ENCODE measurements around the gene MLXIP.

DNA sequence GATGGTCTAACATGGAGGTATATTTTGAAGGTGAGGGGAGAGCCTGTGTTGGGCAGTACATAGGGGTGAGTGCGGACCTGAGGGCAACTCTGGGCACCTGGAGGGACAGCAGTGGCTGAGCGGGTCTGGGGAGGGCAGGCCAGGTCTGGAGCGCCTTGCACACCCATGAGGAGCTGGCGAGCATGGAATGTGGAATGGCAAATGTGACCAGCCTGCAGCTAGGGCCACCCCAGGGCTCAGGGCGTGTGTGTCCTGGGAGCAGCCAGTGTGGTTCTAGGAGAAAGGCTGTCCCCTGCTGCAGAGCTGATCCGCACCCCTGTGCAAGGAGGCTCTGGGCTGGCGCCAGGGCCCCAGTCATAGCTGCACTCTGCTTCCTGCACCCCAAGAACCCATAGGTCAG is 32.4 kb upstream of the MLXIP start:
- TF ChIP-seq, protein P1, sequence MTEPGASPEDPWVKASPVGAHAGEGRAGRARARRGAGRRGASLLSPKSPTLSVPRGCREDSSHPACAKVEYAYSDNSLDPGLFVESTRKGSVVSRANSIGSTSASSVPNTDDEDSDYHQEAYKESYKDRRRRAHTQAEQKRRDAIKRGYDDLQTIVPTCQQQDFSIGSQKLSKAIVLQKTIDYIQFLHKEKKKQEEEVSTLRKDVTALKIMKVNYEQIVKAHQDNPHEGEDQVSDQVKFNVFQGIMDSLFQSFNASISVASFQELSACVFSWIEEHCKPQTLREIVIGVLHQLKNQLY (CRISPR knock-in tag; IDR thresholded peaks at IDR 0.05), result no peak
- no peak for TF ChIP-seq EP300 (IDR thresholded peaks at IDR 0.05; ENCODE audit: low read depth in 2 of 2, low read length in 2 of 2)
- no peak for TF ChIP-seq EP300 (CRISPR knock-in tag; IDR thresholded peaks at IDR 0.05; ENCODE audit: borderline replicate concordance)
- no peak for TF ChIP-seq CBX2 (IDR thresholded peaks at IDR 0.05; ENCODE audit: low read depth, low read length)
- TF ChIP-seq CBX2 (CRISPR knock-in tag; IDR thresholded peaks at IDR 0.05; ENCODE audit: low read depth), result no peak
- TF ChIP-seq, protein P2, sequence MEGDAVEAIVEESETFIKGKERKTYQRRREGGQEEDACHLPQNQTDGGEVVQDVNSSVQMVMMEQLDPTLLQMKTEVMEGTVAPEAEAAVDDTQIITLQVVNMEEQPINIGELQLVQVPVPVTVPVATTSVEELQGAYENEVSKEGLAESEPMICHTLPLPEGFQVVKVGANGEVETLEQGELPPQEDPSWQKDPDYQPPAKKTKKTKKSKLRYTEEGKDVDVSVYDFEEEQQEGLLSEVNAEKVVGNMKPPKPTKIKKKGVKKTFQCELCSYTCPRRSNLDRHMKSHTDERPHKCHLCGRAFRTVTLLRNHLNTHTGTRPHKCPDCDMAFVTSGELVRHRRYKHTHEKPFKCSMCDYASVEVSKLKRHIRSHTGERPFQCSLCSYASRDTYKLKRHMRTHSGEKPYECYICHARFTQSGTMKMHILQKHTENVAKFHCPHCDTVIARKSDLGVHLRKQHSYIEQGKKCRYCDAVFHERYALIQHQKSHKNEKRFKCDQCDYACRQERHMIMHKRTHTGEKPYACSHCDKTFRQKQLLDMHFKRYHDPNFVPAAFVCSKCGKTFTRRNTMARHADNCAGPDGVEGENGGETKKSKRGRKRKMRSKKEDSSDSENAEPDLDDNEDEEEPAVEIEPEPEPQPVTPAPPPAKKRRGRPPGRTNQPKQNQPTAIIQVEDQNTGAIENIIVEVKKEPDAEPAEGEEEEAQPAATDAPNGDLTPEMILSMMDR (CRISPR knock-in tag; IDR thresholded peaks at IDR 0.05), result no peak
- TF ChIP-seq ZNF430 (CRISPR knock-in tag; IDR thresholded peaks at IDR 0.05), result no peak
- TF ChIP-seq ESRRA (CRISPR knock-in tag; IDR thresholded peaks at IDR 0.05; ENCODE audit: low read depth), result no peak
- TF ChIP-seq, protein P3, sequence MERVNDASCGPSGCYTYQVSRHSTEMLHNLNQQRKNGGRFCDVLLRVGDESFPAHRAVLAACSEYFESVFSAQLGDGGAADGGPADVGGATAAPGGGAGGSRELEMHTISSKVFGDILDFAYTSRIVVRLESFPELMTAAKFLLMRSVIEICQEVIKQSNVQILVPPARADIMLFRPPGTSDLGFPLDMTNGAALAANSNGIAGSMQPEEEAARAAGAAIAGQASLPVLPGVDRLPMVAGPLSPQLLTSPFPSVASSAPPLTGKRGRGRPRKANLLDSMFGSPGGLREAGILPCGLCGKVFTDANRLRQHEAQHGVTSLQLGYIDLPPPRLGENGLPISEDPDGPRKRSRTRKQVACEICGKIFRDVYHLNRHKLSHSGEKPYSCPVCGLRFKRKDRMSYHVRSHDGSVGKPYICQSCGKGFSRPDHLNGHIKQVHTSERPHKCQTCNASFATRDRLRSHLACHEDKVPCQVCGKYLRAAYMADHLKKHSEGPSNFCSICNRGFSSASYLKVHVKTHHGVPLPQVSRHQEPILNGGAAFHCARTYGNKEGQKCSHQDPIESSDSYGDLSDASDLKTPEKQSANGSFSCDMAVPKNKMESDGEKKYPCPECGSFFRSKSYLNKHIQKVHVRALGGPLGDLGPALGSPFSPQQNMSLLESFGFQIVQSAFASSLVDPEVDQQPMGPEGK (CRISPR knock-in tag; IDR thresholded peaks at IDR 0.05), result no peak
- no peak for TF ChIP-seq ZNF605 (CRISPR knock-in tag; IDR thresholded peaks at IDR 0.05)
- TF ChIP-seq POLR2AphosphoS5 (IDR thresholded peaks at IDR 0.05; ENCODE audit: low read depth, low read length), result no peak
- TF ChIP-seq, protein P4, sequence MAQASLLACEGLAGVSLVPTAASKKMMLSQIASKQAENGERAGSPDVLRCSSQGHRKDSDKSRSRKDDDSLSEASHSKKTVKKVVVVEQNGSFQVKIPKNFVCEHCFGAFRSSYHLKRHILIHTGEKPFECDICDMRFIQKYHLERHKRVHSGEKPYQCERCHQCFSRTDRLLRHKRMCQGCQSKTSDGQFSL (CRISPR knock-in tag; IDR thresholded peaks at IDR 0.05), result no peak
- TF ChIP-seq, protein P5, sequence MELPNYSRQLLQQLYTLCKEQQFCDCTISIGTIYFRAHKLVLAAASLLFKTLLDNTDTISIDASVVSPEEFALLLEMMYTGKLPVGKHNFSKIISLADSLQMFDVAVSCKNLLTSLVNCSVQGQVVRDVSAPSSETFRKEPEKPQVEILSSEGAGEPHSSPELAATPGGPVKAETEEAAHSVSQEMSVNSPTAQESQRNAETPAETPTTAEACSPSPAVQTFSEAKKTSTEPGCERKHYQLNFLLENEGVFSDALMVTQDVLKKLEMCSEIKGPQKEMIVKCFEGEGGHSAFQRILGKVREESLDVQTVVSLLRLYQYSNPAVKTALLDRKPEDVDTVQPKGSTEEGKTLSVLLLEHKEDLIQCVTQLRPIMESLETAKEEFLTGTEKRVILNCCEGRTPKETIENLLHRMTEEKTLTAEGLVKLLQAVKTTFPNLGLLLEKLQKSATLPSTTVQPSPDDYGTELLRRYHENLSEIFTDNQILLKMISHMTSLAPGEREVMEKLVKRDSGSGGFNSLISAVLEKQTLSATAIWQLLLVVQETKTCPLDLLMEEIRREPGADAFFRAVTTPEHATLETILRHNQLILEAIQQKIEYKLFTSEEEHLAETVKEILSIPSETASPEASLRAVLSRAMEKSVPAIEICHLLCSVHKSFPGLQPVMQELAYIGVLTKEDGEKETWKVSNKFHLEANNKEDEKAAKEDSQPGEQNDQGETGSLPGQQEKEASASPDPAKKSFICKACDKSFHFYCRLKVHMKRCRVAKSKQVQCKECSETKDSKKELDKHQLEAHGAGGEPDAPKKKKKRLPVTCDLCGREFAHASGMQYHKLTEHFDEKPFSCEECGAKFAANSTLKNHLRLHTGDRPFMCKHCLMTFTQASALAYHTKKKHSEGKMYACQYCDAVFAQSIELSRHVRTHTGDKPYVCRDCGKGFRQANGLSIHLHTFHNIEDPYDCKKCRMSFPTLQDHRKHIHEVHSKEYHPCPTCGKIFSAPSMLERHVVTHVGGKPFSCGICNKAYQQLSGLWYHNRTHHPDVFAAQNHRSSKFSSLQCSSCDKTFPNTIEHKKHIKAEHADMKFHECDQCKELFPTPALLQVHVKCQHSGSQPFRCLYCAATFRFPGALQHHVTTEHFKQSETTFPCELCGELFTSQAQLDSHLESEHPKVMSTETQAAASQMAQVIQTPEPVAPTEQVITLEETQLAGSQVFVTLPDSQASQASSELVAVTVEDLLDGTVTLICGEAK (IDR thresholded peaks at IDR 0.05), result no peak
- TF ChIP-seq, protein P5 (CRISPR knock-in tag; IDR thresholded peaks at IDR 0.05), result no peak
- TF ChIP-seq, protein P6, sequence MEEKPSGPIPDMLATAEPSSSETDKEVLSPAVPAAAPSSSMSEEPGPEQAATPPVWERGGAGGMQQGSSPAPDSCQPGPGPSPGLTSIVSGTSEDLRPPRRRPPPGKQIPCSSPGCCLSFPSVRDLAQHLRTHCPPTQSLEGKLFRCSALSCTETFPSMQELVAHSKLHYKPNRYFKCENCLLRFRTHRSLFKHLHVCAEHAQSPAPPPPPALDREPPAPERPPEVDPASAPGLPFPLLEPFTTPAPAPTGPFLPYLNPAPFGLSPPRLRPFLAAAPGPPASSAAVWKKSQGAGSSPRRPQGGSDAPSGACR (CRISPR knock-in tag; IDR thresholded peaks at IDR 0.05), result no peak
- no peak for TF ChIP-seq GFI1 (CRISPR knock-in tag; IDR thresholded peaks at IDR 0.05; ENCODE audit: borderline replicate concordance)
